Measurements from ENCODE around the gene S100A11.

DNA sequence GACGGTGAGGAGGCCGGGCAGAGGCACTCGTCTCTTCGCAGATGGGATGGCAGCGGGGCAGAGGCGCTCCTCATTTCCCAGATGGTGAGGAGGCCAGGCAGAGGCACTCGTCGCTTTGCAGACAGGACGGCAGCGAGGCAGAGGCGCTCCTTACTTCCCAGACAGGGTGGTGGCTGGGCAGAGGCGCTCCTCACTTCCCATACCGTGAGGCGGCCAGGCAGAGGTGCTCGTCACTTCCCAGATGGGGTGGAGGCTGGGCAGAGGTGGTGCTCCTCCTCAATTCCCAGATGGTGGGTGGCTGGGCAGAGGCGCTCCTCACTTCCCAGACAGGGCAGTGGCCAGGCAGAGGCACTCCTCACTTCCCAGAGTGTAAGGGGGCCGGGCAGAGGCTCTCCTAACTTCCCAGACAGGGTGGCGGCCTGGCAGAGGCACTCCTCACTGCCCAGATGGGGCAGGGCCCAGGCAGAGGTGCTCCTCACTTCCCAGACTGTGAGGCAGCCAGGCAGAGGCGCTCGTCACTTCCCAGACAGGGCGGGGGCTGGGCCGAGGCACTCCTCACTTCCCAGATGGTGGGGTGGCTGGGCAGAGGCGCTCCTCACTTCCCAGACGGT, 42.1 kb upstream of the S100A11 start:
- TF ChIP-seq, protein P1, sequence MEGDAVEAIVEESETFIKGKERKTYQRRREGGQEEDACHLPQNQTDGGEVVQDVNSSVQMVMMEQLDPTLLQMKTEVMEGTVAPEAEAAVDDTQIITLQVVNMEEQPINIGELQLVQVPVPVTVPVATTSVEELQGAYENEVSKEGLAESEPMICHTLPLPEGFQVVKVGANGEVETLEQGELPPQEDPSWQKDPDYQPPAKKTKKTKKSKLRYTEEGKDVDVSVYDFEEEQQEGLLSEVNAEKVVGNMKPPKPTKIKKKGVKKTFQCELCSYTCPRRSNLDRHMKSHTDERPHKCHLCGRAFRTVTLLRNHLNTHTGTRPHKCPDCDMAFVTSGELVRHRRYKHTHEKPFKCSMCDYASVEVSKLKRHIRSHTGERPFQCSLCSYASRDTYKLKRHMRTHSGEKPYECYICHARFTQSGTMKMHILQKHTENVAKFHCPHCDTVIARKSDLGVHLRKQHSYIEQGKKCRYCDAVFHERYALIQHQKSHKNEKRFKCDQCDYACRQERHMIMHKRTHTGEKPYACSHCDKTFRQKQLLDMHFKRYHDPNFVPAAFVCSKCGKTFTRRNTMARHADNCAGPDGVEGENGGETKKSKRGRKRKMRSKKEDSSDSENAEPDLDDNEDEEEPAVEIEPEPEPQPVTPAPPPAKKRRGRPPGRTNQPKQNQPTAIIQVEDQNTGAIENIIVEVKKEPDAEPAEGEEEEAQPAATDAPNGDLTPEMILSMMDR (conservative IDR thresholded peaks at IDR 0.05 in 1 of 2, IDR thresholded peaks at IDR 0.05 in 1 of 2; ENCODE audit: extremely low read depth in 1 of 2, insufficient read depth in 1 of 2, low read depth in 1 of 2, low read length in 2 of 2) = no peak
- no peak for TF ChIP-seq EZH2 (IDR thresholded peaks at IDR 0.05; ENCODE audit: borderline replicate concordance, low read length)

Data from mammary epithelial cell (primary cell).